Measurements from ENCODE around the gene VSIR. TPM values are rescaled to one million over a fixed set of nuclear protein-coding genes. Genes with fewer than 3 reads are reported as not detected.

The VSIR gene
- total and polyA plus RNA-seq, 7 donors = 12.0 to 73.1 (median 40.2) TPM

- 94 to 95% methylated on average over 8 of the region's 8 CpGs for WGBS, 2 donors
- no peaks in the 10 kb centered on the region for H3K36me3 ChIP-seq
- intact Hi-C loops (cut with DNase I) = no loop called here
- H3K4me3 ChIP-seq = no peak overlapping the region
- DNase-seq = no peak
- no peaks in the 10 kb centered on the region for H3K9me3 ChIP-seq
- peaks cover 0 to 22% (median 12%) of the 10 kb centered on the region in 4 donors for H3K4me1 ChIP-seq
- no peaks in the 10 kb centered on the region for H3K27me3 ChIP-seq
- no peak overlapping the region for H3K27ac ChIP-seq
- TF ChIP-seq POLR2A (IDR thresholded peaks at IDR 0.05) = no peak
- TF ChIP-seq CTCF (IDR thresholded peaks at IDR 0.05) = no peak
- no peak for TF ChIP-seq EP300 (IDR thresholded peaks at IDR 0.05)
- no peak for TF ChIP-seq POLR2AphosphoS5 (IDR thresholded peaks at IDR 0.05)
Observed at GRCh38 chr10:71739358-71739900, 33.9 kb downstream of the VSIR start.

- peaks cover 0 to 22% (median 12%) of the 10 kb centered on the region in 4 donors for H3K4me1 ChIP-seq
- H3K27ac ChIP-seq = peak overlapping the region in 2 of 4 donors; percentile 41 to 47
- H3K4me3 ChIP-seq = no peak overlapping the region
- no peaks in the 10 kb centered on the region for H3K36me3 ChIP-seq
- WGBS, 2 donors = 53 to 72% methylated on average over 3 of the region's 3 CpGs
- no peaks in the 10 kb centered on the region for H3K9me3 ChIP-seq
- no peak for DNase-seq
- TF ChIP-seq EP300 (IDR thresholded peaks at IDR 0.05) = no peak
- TF ChIP-seq POLR2AphosphoS5 (IDR thresholded peaks at IDR 0.05) = no peak
- no peak for TF ChIP-seq CTCF (IDR thresholded peaks at IDR 0.05)
- no peak for TF ChIP-seq POLR2A (IDR thresholded peaks at IDR 0.05)
- no peaks in the 10 kb centered on the region for H3K27me3 ChIP-seq
- intact Hi-C loops (cut with DNase I) = no loop called here
Observed at GRCh38 chr10:71737834-71738197, 35.5 kb downstream of the VSIR start.

GRCh38 chr10:71737001-71737833, 36.1 kb downstream of the VSIR start:
- intact Hi-C loops (cut with DNase I) = no loop called here
- no peak for DNase-seq
- peak overlapping the region in 2 of 4 donors; percentile 41 to 47 for H3K27ac ChIP-seq
- H3K36me3 ChIP-seq = no peaks in the 10 kb centered on the region
- H3K4me3 ChIP-seq = no peak overlapping the region
- WGBS, 2 donors = 40 to 64% methylated on average over 12 of the region's 12 CpGs
- no peaks in the 10 kb centered on the region for H3K27me3 ChIP-seq
- no peak for TF ChIP-seq POLR2A (IDR thresholded peaks at IDR 0.05)
- TF ChIP-seq EP300 (IDR thresholded peaks at IDR 0.05) = no peak
- no peak for TF ChIP-seq CTCF (IDR thresholded peaks at IDR 0.05)
- no peak for TF ChIP-seq POLR2AphosphoS5 (IDR thresholded peaks at IDR 0.05)
- H3K9me3 ChIP-seq = no peaks in the 10 kb centered on the region
- peaks cover 0 to 22% (median 12%) of the 10 kb centered on the region in 4 donors for H3K4me1 ChIP-seq

- WGBS, 2 donors = 60 to 73% methylated on average over 2 of the region's 2 CpGs
- H3K27me3 ChIP-seq = no peaks in the 10 kb centered on the region
- H3K9me3 ChIP-seq = no peaks in the 10 kb centered on the region
- H3K36me3 ChIP-seq = no peaks in the 10 kb centered on the region
- H3K4me3 ChIP-seq = no peak overlapping the region
- H3K27ac ChIP-seq = peak overlapping the region in 1 of 4 donors; percentile 23
- TF ChIP-seq POLR2A (IDR thresholded peaks at IDR 0.05) (no peak), CTCF (IDR thresholded peaks at IDR 0.05) (no peak), POLR2AphosphoS5 (IDR thresholded peaks at IDR 0.05) (no peak), EP300 (IDR thresholded peaks at IDR 0.05) (no peak)
- no peak for DNase-seq
- H3K4me1 ChIP-seq = peaks cover 0 to 22% (median 12%) of the 10 kb centered on the region in 4 donors
- intact Hi-C loops (cut with DNase I) = no loop called here
Observed at GRCh38 chr10:71736570-71736952, 36.8 kb downstream of the VSIR start.
